OCI-LY7 (cell line): ENCODE data around the gene CNBP.

ENCODE experiments used
- EZH2phosphoT487 ChIP-seq: fragments of 200-600 bp; sonication (generic); IDR thresholded peaks from 2 replicates; pipeline ENCODE4 v1.6.1; 2018; ENCODE audit warnings: low read depth, borderline replicate concordance, mild to moderate bottlenecking, mixed run types, antibody characterized with exemption, low read length, moderate library complexity, mixed read lengths
- TF ChIP-seq, protein P1 (sequence below): fragments of 200-600 bp; sonication (generic); conservative IDR thresholded peaks from 2 replicates; pipeline ENCODE4 v1.5.1; 2014; ENCODE audit warnings: mild to moderate bottlenecking, antibody characterized with exemption, low read length, moderate library complexity, mixed read lengths

DNA sequence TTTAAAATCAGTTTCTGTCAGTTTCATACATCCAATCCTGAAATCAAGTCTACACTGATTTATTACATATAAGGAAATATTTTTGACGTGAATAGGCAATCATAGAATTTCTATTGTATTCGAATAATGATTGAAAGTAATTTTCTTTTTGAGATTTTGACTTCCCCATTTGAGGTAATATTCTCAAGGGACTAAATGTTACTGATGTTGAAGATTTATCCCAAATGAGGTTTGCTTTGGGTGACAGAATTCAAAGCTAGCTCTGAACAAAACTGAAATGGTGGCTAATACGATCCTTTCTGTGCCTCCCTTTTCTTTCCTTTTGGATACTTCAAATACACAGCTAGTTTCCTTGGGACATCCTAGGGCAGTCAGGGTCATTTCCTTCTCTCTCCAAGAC lies 12.9 kb upstream of the CNBP start:
- TF ChIP-seq, protein P1, sequence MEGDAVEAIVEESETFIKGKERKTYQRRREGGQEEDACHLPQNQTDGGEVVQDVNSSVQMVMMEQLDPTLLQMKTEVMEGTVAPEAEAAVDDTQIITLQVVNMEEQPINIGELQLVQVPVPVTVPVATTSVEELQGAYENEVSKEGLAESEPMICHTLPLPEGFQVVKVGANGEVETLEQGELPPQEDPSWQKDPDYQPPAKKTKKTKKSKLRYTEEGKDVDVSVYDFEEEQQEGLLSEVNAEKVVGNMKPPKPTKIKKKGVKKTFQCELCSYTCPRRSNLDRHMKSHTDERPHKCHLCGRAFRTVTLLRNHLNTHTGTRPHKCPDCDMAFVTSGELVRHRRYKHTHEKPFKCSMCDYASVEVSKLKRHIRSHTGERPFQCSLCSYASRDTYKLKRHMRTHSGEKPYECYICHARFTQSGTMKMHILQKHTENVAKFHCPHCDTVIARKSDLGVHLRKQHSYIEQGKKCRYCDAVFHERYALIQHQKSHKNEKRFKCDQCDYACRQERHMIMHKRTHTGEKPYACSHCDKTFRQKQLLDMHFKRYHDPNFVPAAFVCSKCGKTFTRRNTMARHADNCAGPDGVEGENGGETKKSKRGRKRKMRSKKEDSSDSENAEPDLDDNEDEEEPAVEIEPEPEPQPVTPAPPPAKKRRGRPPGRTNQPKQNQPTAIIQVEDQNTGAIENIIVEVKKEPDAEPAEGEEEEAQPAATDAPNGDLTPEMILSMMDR: no peak
- TF ChIP-seq EZH2phosphoT487: no peak
